K562 treated with DMSO at 1 percent for 4 hours (cell line): Measurements from ENCODE around the gene CHML. TPM values are rescaled to one million over a fixed set of nuclear protein-coding genes. Genes with fewer than 3 reads are reported as not detected.

ENCODE experiments used
- total RNA-seq: library from RNA; unstranded; fragments of 300-600 nt; gene quantifications from 2 replicates; pipeline ENCODE4 v1.2.3, GENCODE V29; 2022; ENCODE audit not compliant: insufficient read depth

The CHML gene, protein sequence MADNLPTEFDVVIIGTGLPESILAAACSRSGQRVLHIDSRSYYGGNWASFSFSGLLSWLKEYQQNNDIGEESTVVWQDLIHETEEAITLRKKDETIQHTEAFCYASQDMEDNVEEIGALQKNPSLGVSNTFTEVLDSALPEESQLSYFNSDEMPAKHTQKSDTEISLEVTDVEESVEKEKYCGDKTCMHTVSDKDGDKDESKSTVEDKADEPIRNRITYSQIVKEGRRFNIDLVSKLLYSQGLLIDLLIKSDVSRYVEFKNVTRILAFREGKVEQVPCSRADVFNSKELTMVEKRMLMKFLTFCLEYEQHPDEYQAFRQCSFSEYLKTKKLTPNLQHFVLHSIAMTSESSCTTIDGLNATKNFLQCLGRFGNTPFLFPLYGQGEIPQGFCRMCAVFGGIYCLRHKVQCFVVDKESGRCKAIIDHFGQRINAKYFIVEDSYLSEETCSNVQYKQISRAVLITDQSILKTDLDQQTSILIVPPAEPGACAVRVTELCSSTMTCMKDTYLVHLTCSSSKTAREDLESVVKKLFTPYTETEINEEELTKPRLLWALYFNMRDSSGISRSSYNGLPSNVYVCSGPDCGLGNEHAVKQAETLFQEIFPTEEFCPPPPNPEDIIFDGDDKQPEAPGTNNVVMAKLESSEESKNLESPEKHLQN
- total RNA-seq = 14.2 and 23.5 TPM in 2 replicates

DNA sequence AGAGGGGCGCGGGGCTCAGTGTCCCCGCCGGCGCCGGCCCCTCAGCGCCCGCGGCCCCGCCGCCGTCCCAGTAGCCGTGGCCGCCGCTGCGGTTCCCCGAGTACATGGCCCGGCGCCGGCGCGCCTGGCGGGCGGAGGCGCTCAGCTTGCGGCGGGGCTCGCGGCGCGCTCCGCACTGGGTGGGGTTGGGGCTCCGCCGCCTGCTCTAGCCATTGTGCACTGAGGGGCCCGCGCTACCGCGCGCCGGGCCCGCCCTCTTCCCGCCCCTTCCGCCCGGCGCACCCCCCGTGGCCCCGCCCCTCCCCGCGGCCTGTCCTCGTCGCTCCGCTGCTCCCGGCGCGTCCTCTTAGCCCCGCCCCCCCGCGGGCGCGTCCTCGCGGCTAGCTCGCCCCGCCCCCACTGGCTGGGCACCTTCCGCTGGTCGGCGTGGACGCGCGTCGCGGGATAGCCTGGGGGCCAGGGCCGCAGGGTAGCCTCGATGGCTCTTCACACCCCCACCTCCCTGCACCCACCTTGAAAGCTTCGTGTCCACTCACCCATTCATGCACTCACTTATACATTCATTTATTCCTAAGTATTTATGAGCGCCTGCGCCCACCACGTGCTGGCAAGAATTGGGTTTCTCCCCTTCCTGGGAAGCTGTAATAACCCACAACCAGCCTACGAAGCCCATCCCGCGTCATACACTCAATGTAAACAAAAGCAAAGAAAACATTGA, at the start of gene CHML, which contains the start of gene OPN3:
TSS of gene CHML (minus strand) at position 221 of the 718 bp plus-strand sequence. CDS start 4,603 bp downstream, outside the sequence.
TSS of gene OPN3 (minus strand) at position 221 of the 718 bp plus-strand sequence. CDS start at position 106, 115 bp downstream.

DNA sequence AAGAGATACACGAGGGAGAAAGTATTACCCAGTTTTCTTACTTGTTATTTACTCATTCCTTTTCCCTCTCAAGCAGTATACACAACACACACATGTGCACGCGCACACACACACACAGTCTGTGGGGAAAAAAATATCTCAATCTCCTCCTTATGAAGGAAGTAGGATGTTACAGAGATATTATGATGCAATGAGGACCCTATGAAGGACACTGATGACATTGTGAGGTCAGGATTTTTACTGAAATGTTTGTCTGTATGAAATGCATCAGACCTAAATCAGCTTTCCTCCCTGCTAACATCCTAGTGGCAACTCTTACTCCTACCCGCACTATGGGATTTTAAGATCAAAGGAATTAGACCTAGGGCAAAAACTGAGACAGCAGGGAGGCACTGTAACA, 11.8 kb upstream of the CHML start, which contains the start of gene WDR64:
TSS of gene WDR64 (plus strand) at position 270 of the 400 bp plus-strand sequence. CDS start 204 bp downstream, outside the sequence.

Other genes with a start within 250 kb of the CHML start
- 133 and 138 TPM in 2 replicates for gene FH, start 120.6 kb downstream of the CHML start, total RNA-seq
- gene KMO, start 108.0 kb downstream of the CHML start, total RNA-seq = not detected in 2 replicates
- gene OPN3, start within 50 bp of the CHML start, total RNA-seq = 32.9 and 49.2 TPM in 2 replicates
- gene WDR64, start 11.9 kb upstream of the CHML start, total RNA-seq = not detected in 2 replicates
- gene EXO1, start 207.8 kb upstream of the CHML start, total RNA-seq = 27.2 and 35.5 TPM in 2 replicates